ENCODE results near the gene GMDS.

- TF ChIP-seq CTCF (conservative IDR thresholded peaks at IDR 0.05; ENCODE audit: low read depth, low read length) (no peak), POLR2A (IDR thresholded peaks at IDR 0.05; ENCODE audit: low read depth, low read length) (no peak), SMC3 (IDR thresholded peaks at IDR 0.05; ENCODE audit: low read depth, low read length) (no peak), RCOR1 (IDR thresholded peaks at IDR 0.05; ENCODE audit: insufficient replicate concordance, low read length) (no peak), USF2 (IDR thresholded peaks at IDR 0.05; ENCODE audit: low read depth, low read length) (no peak), MAFK (IDR thresholded peaks at IDR 0.05; ENCODE audit: low read depth, low read length) (no peak), ELK1 (IDR thresholded peaks at IDR 0.05; ENCODE audit: borderline replicate concordance, low read depth, low read length) (no peak), CEBPB (IDR thresholded peaks at IDR 0.05; ENCODE audit: low read depth, low read length) (no peak), MAZ (IDR thresholded peaks at IDR 0.05; ENCODE audit: borderline replicate concordance, low read depth, low read length) (no peak), RFX5 (IDR thresholded peaks at IDR 0.05; ENCODE audit: low read depth, low read length) (no peak), BHLHE40 (IDR thresholded peaks at IDR 0.05; ENCODE audit: low read depth, low read length) (no peak), CHD1 (IDR thresholded peaks at IDR 0.05; ENCODE audit: low read depth, low read length) (no peak), FOS (IDR thresholded peaks at IDR 0.05; ENCODE audit: low read depth, low read length) (no peak), MXI1 (IDR thresholded peaks at IDR 0.05; ENCODE audit: borderline replicate concordance, low read depth, low read length) (no peak)
Measured at GRCh38 chr6:1730882-1731281, 514.5 kb downstream of the GMDS start.
